GM21423 (cell line): Measurements from ENCODE around the gene PRR27.
A peak's percentile ranks its signal among the peaks of the same experiment; 100 is the strongest.

ENCODE experiments used
- ATAC-seq: cut with Tn5 transposase; IDR thresholded peaks from one replicate; pipeline ENCODE4 v1.9.1; 2021; ENCODE audit warnings: mild to moderate bottlenecking, moderate library complexity; ENCODE audit not compliant: unreplicated experiment

PRR27 gene

DNA sequence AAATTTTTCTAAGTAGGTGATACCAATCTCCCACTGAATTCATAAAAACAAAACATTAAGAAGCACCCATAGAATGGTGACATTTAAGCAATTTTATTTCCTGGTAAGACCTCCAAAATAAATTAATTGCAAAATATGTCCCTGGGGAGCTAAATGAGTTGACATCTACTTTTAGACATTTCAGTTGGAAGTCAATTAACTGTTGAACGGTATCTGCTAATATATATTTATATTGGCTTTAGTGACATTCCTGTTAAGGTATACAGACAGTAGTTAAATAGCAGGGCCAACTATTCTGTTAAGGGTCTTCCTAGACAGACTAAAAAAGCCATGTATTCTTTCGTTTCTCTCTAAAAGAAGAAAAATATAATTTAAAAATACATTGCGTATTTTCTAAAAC, at the start of gene PRR27:
Gene PRR27, plus strand, starts transcription at position 301 of the 400 bp plus-strand sequence. CDS start 139 bp downstream, outside the sequence.
- ATAC-seq: no peak

- ATAC-seq: peak; percentile 80
Observed at GRCh38 chr4:70110917-70111316, 43.1 kb upstream of the PRR27 start.

- no peak for ATAC-seq
Observed at GRCh38 chr4:70113656-70114055, 40.4 kb upstream of the PRR27 start.

- ATAC-seq: no peak
Observed at GRCh38 chr4:70114096-70114495, 39.9 kb upstream of the PRR27 start.

- ATAC-seq: no peak
Observed at GRCh38 chr4:70120323-70120722, 33.7 kb upstream of the PRR27 start.

DNA sequence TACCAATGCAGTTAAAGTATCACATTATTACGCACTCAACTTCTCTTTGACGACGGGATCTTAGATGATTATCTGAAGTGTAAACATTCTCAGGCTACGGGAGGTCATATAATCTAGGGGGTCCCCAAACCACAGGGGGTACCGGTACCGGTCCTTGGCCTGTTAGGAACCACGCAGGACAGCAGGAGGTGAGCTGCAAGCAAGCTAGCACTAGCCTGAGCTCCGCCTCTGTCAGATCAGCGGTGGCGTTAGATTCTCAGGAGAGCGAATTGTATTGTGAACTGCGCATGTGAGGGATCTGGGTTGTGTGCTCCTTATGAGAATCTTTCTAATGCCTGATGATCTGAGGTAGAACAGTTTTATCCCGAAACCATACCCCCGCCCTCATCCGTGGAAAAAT, 20.6 kb upstream of the PRR27 start:
- ATAC-seq: no peak

DNA sequence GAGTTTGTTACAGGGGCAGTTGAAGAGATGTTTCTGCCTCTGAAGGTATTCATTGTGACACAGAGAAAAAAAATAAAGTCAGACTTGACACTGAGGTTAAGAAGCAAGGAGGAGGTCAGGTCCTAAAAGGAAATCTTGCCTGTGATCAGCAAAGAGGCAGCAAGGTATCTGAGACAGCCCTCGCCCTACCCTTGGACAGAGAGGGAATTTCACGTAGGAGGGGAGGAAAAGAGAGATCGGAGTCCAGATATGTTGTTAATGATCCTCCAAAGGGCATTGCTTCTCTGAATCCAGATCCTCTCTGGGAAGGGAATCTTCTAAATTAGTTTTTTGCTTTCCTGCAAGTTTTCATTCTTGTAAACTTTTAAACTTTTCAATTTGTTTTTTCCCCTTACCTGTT, 15.3 kb upstream of the PRR27 start:
- no peak for ATAC-seq

DNA sequence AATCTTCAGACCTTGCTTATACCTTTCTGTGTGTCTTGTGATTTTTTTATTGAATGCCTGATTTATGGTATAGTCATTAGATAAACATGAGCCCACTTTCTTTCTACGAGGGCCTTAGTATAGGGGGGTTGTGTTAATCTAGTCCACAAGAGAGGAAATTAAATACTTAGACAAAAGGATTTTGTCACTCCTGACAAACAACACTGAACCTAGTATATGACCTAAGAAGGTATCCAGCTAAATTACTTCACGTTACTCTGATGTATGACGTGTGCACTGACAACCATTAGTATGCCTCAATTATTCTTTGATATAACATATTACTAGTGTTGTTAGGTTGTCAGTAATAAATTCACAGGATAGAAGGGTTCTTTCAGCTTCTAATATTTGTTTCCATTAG, 2.8 kb upstream of the PRR27 start:
- no peak for ATAC-seq

DNA sequence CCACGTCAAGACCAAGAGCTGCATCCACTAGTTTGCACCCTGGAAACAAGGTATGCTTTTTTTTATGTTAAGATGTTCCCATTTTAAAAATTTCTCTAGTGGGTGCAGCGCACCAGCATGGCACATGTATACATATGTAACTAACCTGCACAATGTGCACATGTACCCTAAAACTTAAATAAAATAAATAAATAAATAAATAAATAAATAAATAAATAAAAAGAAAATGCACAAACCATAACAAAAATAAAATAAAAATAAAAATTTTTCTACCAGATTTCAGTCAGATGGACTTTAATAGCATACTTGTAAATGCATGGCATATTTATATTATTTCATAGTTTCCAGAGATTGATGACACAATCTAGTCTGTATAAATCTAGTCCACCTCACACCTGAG, 1.9 kb upstream of the PRR27 start:
- ATAC-seq: no peak

GRCh38 chr4:70158576-70158975, 4.5 kb downstream of the PRR27 start:
- no peak for ATAC-seq

- no peak for ATAC-seq
Observed at GRCh38 chr4:70177090-70177489, 23.1 kb downstream of the PRR27 start.

- ATAC-seq: no peak
Observed at GRCh38 chr4:70178075-70178660, 24.1 kb downstream of the PRR27 start.

DNA sequence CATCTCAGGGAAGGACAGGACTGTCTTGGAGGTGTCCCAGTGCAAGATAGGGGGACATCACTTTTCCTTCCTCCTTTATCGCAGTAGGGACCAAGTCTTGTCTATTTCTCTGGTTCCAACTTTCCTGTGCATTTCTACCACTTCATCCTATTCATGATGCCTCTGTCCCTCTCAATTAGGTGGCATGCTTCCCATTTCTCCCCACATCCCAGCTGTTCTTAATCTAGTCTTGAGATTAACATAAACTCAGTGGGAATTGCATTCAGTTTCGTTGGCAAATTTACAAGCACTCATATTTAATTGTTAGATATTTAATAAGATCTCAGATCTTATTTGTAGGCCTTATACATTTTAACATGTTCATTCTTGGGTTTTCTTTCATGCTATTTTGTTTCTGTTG, 25.8 kb downstream of the PRR27 start:
- ATAC-seq: no peak

DNA sequence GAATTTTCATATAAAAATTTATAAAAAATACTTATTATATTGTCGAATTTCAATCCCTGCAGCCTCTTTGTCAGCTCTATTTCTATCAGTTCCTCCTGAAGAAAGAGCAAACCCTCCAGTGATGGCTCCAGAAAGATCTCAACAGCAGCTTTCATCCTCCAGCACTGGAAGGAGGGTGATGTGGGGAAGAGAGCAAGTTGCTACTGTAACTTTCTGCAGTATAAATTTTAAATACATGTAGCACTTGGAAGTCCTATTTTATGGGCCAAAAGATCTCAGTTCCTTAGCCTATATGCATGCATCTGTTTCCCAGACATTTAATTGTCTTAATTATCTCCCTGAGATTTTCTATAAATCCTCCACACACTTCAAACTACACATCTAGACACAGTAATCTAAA, 27.8 kb downstream of the PRR27 start:
- ATAC-seq: no peak

DNA sequence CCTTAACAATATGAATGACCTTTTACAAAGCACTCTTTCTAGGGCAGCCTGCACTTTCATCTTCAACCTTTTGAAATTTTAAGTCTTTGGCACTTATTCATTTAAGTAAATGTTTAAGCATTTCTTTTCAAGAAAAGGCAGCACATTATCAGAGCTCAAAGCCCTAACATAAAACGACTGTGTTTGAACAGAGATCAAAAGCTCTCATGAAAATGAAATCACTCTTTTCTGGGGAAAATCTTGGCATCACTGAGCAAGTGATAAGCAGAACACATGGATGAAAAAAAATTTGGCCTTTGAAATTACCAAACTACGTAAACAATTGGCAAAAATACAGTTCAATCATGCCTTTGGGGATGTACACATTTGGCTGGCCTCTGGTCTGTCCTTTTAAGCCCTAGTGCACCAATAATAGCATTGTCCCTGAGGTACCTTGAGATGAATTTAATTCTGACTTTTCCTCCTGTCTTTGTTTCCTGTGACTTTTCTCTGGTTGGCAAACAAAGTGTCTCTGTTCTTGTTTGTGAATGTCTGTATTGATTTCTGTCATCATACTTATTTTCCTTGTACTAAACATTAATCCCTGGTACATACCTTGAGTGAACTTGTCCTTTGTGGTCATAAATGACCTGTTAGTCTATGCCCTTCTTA, 28.6 kb downstream of the PRR27 start:
- ATAC-seq: no peak

DNA sequence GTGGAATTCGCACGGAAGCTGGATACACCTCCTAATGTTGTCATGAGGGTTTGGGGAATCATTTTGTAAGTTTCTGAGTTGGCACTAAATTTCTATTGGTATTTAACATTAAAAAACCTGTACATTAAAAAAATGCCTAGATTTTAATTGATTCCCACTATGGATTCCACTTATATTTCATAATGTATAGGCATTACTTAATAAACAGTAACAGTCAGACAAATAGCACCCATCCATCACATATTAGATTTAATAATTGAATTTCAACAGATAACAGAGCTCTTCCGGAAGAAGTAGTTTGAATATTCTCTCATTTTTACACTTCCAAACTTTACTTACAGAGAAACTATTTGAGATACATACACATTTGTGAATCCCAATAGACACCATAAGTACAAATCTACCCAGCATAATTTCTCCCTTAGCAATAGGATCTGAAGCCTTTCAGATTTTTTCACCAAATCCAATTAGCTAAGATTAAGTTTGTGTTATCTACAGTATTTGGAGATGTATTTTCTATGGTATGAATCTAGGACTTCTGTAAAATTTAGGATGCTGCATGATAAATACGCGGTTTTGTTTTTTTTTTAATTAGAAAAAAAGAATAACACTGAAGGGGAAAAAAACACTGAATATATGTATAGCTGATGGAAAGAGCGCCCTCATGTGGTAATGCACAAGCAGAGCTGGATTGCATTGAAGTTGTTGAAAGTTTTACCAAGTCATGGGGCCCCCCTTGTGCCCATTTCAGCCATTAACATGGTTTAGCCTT, 29.3 kb downstream of the PRR27 start:
- peak; percentile 85 for ATAC-seq

- no peak for ATAC-seq
Observed at GRCh38 chr4:70183940-70184246, 29.9 kb downstream of the PRR27 start.

DNA sequence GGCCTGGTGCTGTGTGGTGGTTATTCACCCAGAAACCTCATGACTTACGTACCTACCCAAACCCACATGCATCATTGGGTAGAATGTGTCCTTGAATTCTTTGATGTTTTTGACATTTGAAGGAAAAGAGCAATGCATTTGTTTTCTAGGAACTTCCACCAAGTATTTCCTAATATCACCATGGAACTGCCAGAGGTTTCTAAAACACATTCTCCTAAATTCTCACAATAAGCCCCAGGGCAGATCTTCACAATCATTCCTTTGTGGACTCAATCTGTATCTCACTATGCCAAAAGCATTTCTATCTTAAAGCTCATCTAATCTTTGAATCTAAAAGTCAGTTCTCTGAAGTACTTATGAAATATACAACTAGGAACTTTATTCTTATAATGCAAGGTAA, 33.2 kb downstream of the PRR27 start:
- ATAC-seq: no peak

DNA sequence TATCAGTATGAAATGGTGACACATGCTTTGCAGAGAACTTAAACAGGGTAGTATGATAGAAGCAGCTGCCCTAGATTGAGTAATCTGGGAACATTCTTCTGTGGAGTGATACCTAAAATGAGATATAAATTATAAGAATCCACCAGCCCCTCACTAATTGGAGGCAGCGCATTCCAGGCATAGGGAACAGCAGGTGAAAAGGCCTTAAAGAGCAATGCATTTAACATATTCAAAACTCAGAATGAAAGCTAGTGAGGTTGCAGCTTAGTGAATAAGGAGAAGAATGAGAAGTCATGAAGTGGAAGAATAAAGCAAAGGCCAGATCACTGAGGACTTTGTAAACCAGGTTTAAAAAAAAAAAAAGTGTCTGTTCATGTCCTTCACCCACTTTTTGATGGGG, 36.5 kb downstream of the PRR27 start:
- ATAC-seq: no peak

DNA sequence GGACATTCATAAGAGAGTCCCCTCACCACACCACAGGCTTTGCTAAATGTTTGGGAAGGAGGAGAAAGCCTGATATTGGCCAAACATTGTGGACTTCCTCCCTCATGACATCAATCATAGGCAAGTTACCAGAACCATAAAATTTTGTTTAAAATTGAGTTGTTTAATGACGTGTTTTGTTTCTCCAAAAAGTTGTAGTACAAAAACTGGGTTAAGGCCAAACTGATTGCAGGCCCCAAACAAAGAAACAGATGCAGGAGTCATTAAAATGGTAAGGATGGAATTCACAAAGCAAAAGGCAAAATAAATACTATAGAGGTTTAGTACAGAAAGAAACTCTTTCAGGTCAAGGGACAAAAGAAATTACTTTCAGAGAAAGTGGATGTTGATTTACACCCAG, 37.6 kb downstream of the PRR27 start:
- ATAC-seq: no peak

GRCh38 chr4:70192895-70193294, 38.9 kb downstream of the PRR27 start:
- ATAC-seq: no peak

DNA sequence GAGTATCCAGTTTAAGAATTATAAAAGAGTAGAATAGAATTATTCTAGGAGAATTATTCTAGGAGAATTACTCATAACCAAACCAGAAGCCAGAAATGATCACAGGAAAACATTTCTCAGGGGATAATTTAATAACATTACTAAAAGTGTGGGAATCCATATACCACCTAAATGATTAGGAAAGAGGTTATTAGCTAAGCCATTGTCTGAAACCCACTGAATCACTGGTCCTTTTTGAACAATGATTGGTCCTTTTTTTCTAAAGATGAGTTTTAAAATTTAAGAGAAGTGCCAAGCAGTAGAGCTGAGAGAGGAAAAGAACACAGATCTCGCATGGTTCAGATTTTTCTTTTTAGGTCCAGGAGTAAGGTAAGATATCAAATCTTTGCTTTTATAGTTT, 41.4 kb downstream of the PRR27 start, which contains the start of gene ODAM:
Gene ODAM, plus strand, starts transcription at position 301 of the 400 bp plus-strand sequence. CDS start 819 bp downstream, outside the sequence.
- ATAC-seq: no peak
